GM06990 (cell line): ENCODE measurements around the gene RHOBTB3.

Experiments
- DNase-seq: peaks from one replicate; pipeline ENCODE4 v3.0.0-alpha.2; 2011; ENCODE audit not compliant: insufficient read length; ENCODE audit errors: extremely low read depth
- H3K27me3 ChIP-seq: replicated peaks from 2 replicates; pipeline ENCODE4 v1.6.0; 2011; ENCODE audit warnings: low read length; ENCODE audit not compliant: control insufficient read depth, insufficient read depth
- H3K36me3 ChIP-seq: 2 replicates; pipeline ENCODE4 v1.5.1; 2011; ENCODE audit warnings: low read length; ENCODE audit not compliant: control insufficient read depth, insufficient read depth
- H3K4me3 ChIP-seq: replicated peaks from 2 replicates; pipeline ENCODE4 v1.5.1; 2011; ENCODE audit warnings: low read depth, mild to moderate bottlenecking, control low read depth, low read length
- CTCF ChIP-seq: IDR thresholded peaks from 2 replicates; pipeline ENCODE4 v1.5.1; 2011; ENCODE audit warnings: low read length, control low read depth, mild to moderate bottlenecking, inconsistent platforms; ENCODE audit not compliant: insufficient read depth, poor library complexity, severe bottlenecking

RHOBTB3 gene

GRCh38 chr5:95768731-95769130 is 37.6 kb downstream of the RHOBTB3 start:
- no peak for TF ChIP-seq CTCF
- no peak overlapping the region for H3K4me3 ChIP-seq
- H3K27me3 ChIP-seq, result no peaks in the 10 kb centered on the region
- DNase-seq, result no peak
- no peaks in the 10 kb centered on the region; the same call in none of the 2 replicates for H3K36me3 ChIP-seq

- H3K36me3 ChIP-seq, result no peaks in the 10 kb centered on the region; the same call in none of the 2 replicates
- no peaks in the 10 kb centered on the region for H3K27me3 ChIP-seq
- no peak for DNase-seq
- TF ChIP-seq CTCF, result no peak
- no peak overlapping the region for H3K4me3 ChIP-seq
These were observed 39.9 kb downstream of the RHOBTB3 start for GRCh38 chr5:95770830-95771708.

- no peak for DNase-seq
These were observed 40.8 kb downstream of the RHOBTB3 start for GRCh38 chr5:95771892-95772291.

GRCh38 chr5:95773335-95774059 is 42.4 kb downstream of the RHOBTB3 start:
- no peak overlapping the region for H3K4me3 ChIP-seq
- H3K36me3 ChIP-seq, result no peaks in the 10 kb centered on the region; the same call in none of the 2 replicates
- H3K27me3 ChIP-seq, result no peaks in the 10 kb centered on the region
- DNase-seq, result no peak
- TF ChIP-seq CTCF, result no peak

More at GRCh38 chr5:95771892-95772291, 40.8 kb downstream of the RHOBTB3 start:
- TF ChIP-seq CTCF, result no peak
- H3K27me3 ChIP-seq, result no peaks in the 10 kb centered on the region
- no peaks in the 10 kb centered on the region; the same call in none of the 2 replicates for H3K36me3 ChIP-seq
- H3K4me3 ChIP-seq, result no peak overlapping the region

GRCh38 chr5:95777441-95777840 is 46.3 kb downstream of the RHOBTB3 start:
- no peaks in the 10 kb centered on the region; the same call in 1 of the 2 replicates for H3K36me3 ChIP-seq
- H3K4me3 ChIP-seq, result no peak overlapping the region
- TF ChIP-seq CTCF, result no peak
- no peaks in the 10 kb centered on the region for H3K27me3 ChIP-seq
- DNase-seq, result no peak
